ENCODE data around the gene MAPKAPK3.

Gene MAPKAPK3

DNA sequence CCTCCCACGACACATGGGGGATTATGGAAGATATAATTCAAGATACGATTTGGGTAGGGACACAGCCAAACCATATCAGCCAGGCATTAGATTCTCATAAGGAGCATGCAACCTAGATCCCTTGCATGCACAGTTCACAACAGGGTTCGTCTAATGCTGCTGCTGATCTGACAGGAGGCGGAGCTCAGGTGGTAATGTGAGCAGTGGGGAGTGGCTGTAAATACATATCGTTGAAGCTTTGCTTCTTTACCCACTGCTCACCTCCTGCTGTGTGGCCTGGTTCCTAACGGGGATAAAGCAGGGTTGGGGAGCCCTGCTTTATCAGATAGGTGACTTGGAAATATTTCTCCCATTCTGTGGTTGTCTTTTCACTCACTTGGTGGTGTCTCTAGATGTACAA is 72.6 kb downstream of the MAPKAPK3 start:
- 87% methylated on average over 3 of the region's 6 CpGs for WGBS (ENCODE audit: insufficient coverage)
- H3K27ac ChIP-seq (ENCODE audit: insufficient read depth in 1 of 2, low read depth in 1 of 2, low read length in 2 of 2, poor library complexity in 1 of 2, severe bottlenecking in 2 of 2): no peak overlapping the region
- no peak overlapping the region for H3K4me3 ChIP-seq (ENCODE audit: control insufficient read depth in 1 of 7, extremely low read depth in 1 of 7, insufficient read depth in 4 of 7, low read depth in 2 of 7, low read length in 6 of 7)
- ChIA-PET CTCF (no interaction called here), POLR2A (no interaction called here)
- no peaks in the 10 kb centered on the region for H3K27me3 ChIP-seq (replicated peaks in 2 of 5; ENCODE audit: control insufficient read depth in 4 of 5, insufficient read depth in 5 of 5, low read length in 4 of 5)
- H3K4me1 ChIP-seq (ENCODE audit: control extremely low read depth in 1 of 4, control insufficient read depth in 4 of 4, insufficient read depth in 4 of 4, low read length in 3 of 4): no peaks in the 10 kb centered on the region
- peaks cover 0 to 4% (median 0%) of the 10 kb centered on the region in 5 experiments for H3K9me3 ChIP-seq (ENCODE audit: control extremely low read depth in 1 of 5, control insufficient read depth in 4 of 5, insufficient read depth in 2 of 5, low read depth in 1 of 5, low read length in 4 of 5)
- no peaks in the 10 kb centered on the region for H3K36me3 ChIP-seq (ENCODE audit: control insufficient read depth in 4 of 4, insufficient read depth in 4 of 4, low read length in 3 of 4)
- DNase-seq: no peak

DNA sequence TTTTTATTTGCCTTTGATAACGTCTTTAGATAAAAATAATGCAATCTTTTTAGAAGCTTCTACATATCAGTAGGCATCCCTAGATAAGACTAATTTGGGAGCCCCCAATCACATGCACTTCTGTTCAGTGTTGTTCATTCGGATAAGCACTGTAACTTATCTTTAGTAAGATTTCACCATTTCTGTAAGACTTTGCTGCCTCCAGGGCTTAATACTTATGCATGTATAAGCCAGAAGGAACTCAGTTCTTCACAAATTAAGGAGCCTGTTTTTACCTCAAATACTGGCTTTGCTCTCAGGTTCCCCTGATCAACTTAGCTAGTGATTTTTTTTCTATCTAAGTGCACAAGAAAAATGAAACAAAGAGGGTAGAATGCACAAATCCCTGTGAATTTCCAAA is 78.1 kb downstream of the MAPKAPK3 start:
- H3K4me3 ChIP-seq (ENCODE audit: control insufficient read depth in 1 of 7, extremely low read depth in 1 of 7, insufficient read depth in 4 of 7, low read depth in 2 of 7, low read length in 6 of 7): no peak overlapping the region
- no peaks in the 10 kb centered on the region for H3K36me3 ChIP-seq (ENCODE audit: control insufficient read depth in 4 of 4, insufficient read depth in 4 of 4, low read length in 3 of 4)
- ChIA-PET POLR2A (no interaction called here), CTCF (interaction anchor here (1.7 kb wide), 1 partner anchor 513 kb away, joined by 3 read pairs; no protein-coding TSS in a partner anchor)
- H3K27ac ChIP-seq (ENCODE audit: insufficient read depth in 1 of 2, low read depth in 1 of 2, low read length in 2 of 2, poor library complexity in 1 of 2, severe bottlenecking in 2 of 2): no peak overlapping the region
- no peaks in the 10 kb centered on the region for H3K27me3 ChIP-seq (replicated peaks in 2 of 5; ENCODE audit: control insufficient read depth in 4 of 5, insufficient read depth in 5 of 5, low read length in 4 of 5)
- H3K4me1 ChIP-seq (ENCODE audit: control extremely low read depth in 1 of 4, control insufficient read depth in 4 of 4, insufficient read depth in 4 of 4, low read length in 3 of 4): no peaks in the 10 kb centered on the region
- H3K9me3 ChIP-seq (ENCODE audit: control extremely low read depth in 1 of 5, control insufficient read depth in 4 of 5, insufficient read depth in 2 of 5, low read depth in 1 of 5, low read length in 4 of 5): peaks cover 1 to 9% (median 5%) of the 10 kb centered on the region in 5 experiments
- no peak for DNase-seq
- 100% methylated on average over 1 of the region's 2 CpGs for WGBS (ENCODE audit: insufficient coverage)

DNA sequence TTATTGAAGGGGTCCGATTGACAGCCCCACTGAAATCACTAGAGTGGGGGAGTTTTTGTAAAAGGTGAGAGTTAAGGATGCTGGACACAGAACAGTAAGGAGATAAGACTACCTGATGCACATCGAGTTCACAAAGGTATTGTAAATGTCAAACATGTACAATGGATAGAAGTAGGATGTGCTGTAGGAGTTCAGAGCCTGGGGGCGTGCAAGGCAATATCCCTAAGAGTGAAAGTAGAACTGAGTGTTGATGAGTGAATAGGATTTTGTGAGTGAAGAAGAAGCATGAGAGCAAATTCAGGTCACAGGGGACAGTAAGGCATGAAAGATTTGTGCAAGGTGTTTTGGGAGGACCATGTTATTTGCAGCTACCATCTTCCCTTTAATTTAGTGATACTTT is 79.3 kb downstream of the MAPKAPK3 start:
- WGBS (ENCODE audit: insufficient coverage): 100% methylated on average over 3 of the region's 3 CpGs
- no peak for DNase-seq
- Histone ChIP-seq H3K9me3 (ENCODE audit: control extremely low read depth in 1 of 5, control insufficient read depth in 4 of 5, insufficient read depth in 2 of 5, low read depth in 1 of 5, low read length in 4 of 5) (peaks cover 1 to 9% (median 5%) of the 10 kb centered on the region in 5 experiments), H3K27me3 (replicated peaks in 2 of 5; ENCODE audit: control insufficient read depth in 4 of 5, insufficient read depth in 5 of 5, low read length in 4 of 5) (no peaks in the 10 kb centered on the region), H3K4me3 (ENCODE audit: control insufficient read depth in 1 of 7, extremely low read depth in 1 of 7, insufficient read depth in 4 of 7, low read depth in 2 of 7, low read length in 6 of 7) (no peak overlapping the region), H3K27ac (ENCODE audit: insufficient read depth in 1 of 2, low read depth in 1 of 2, low read length in 2 of 2, poor library complexity in 1 of 2, severe bottlenecking in 2 of 2) (no peak overlapping the region), H3K4me1 (ENCODE audit: control extremely low read depth in 1 of 4, control insufficient read depth in 4 of 4, insufficient read depth in 4 of 4, low read length in 3 of 4) (no peaks in the 10 kb centered on the region), H3K36me3 (ENCODE audit: control insufficient read depth in 4 of 4, insufficient read depth in 4 of 4, low read length in 3 of 4) (no peaks in the 10 kb centered on the region)
- POLR2A ChIA-PET: interaction anchor here (0.6 kb wide), 1 partner anchor 1101 kb away, joined by 3 read pairs; no protein-coding TSS in a partner anchor
- CTCF ChIA-PET: interaction anchor here (1.4 to 1.7 kb wide), 2 partner anchors 275 to 511 kb away, joined by 3 read pairs; no protein-coding TSS in a partner anchor

DNA sequence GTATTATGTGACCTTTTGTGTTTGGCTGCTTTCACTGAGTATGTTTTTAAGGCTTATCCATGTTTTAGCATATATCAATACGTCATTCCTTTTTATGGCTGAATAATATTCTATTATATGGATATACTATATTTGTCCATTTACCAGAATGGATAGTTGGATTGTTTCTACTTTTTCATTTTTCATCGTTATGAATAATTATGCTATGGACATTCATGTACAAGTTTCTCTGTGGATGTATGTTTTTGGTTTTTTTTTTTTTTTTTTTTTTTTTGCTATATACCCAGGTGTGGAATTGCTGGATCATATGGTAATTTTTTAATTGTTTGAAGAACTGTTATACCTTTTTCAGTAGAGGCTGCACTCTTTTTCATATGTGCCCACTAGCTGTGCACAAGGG is 81.3 kb downstream of the MAPKAPK3 start:
- no peak overlapping the region for H3K27ac ChIP-seq (ENCODE audit: insufficient read depth in 1 of 2, low read depth in 1 of 2, low read length in 2 of 2, poor library complexity in 1 of 2, severe bottlenecking in 2 of 2)
- CTCF ChIA-PET: no interaction called here
- POLR2A ChIA-PET: no interaction called here
- no peaks in the 10 kb centered on the region for H3K36me3 ChIP-seq (ENCODE audit: control insufficient read depth in 4 of 4, insufficient read depth in 4 of 4, low read length in 3 of 4)
- H3K4me1 ChIP-seq (ENCODE audit: control extremely low read depth in 1 of 4, control insufficient read depth in 4 of 4, insufficient read depth in 4 of 4, low read length in 3 of 4): no peaks in the 10 kb centered on the region
- no CpG with 5 or more reads among the region's 2 CpGs for WGBS (ENCODE audit: insufficient coverage)
- no peak for DNase-seq
- H3K4me3 ChIP-seq (ENCODE audit: control insufficient read depth in 1 of 7, extremely low read depth in 1 of 7, insufficient read depth in 4 of 7, low read depth in 2 of 7, low read length in 6 of 7): no peak overlapping the region
- no peaks in the 10 kb centered on the region for H3K27me3 ChIP-seq (replicated peaks in 2 of 5; ENCODE audit: control insufficient read depth in 4 of 5, insufficient read depth in 5 of 5, low read length in 4 of 5)
- H3K9me3 ChIP-seq (ENCODE audit: control extremely low read depth in 1 of 5, control insufficient read depth in 4 of 5, insufficient read depth in 2 of 5, low read depth in 1 of 5, low read length in 4 of 5): peaks cover 0 to 9% (median 7%) of the 10 kb centered on the region in 5 experiments

Measured in common myeloid progenitor, CD34-positive (primary cell).